ENCODE measurements around the gene MGAT5B. TPM values are rescaled to one million over a fixed set of nuclear protein-coding genes. Genes with fewer than 3 reads are reported as not detected.

The MGAT5B gene
- total and polyA plus RNA-seq, 2 experiments from 2014 or later = 1.6 to 10.0 TPM

- no peak for TF ChIP-seq STAT1 (IDR thresholded peaks at IDR 0.05; ENCODE audit: unreplicated experiment)
- TF ChIP-seq ZNF114 (CRISPR knock-in tag; IDR thresholded peaks at IDR 0.05) = no peak
- TF ChIP-seq, protein P1, sequence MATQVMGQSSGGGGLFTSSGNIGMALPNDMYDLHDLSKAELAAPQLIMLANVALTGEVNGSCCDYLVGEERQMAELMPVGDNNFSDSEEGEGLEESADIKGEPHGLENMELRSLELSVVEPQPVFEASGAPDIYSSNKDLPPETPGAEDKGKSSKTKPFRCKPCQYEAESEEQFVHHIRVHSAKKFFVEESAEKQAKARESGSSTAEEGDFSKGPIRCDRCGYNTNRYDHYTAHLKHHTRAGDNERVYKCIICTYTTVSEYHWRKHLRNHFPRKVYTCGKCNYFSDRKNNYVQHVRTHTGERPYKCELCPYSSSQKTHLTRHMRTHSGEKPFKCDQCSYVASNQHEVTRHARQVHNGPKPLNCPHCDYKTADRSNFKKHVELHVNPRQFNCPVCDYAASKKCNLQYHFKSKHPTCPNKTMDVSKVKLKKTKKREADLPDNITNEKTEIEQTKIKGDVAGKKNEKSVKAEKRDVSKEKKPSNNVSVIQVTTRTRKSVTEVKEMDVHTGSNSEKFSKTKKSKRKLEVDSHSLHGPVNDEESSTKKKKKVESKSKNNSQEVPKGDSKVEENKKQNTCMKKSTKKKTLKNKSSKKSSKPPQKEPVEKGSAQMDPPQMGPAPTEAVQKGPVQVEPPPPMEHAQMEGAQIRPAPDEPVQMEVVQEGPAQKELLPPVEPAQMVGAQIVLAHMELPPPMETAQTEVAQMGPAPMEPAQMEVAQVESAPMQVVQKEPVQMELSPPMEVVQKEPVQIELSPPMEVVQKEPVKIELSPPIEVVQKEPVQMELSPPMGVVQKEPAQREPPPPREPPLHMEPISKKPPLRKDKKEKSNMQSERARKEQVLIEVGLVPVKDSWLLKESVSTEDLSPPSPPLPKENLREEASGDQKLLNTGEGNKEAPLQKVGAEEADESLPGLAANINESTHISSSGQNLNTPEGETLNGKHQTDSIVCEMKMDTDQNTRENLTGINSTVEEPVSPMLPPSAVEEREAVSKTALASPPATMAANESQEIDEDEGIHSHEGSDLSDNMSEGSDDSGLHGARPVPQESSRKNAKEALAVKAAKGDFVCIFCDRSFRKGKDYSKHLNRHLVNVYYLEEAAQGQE (IDR thresholded peaks at IDR 0.05; ENCODE audit: unreplicated experiment) = no peak
- TF ChIP-seq ZNF331 (CRISPR knock-in tag; IDR thresholded peaks at IDR 0.05; ENCODE audit: low read depth) = no peak
- no peak for TF ChIP-seq JUNB (IDR thresholded peaks at IDR 0.05; ENCODE audit: unreplicated experiment)
- TF ChIP-seq CREB1 (CRISPR knock-in tag; IDR thresholded peaks at IDR 0.05; ENCODE audit: low read depth) = no peak
- no peak for TF ChIP-seq POLR2AphosphoS5 (IDR thresholded peaks at IDR 0.05; ENCODE audit: low read depth)
- TF ChIP-seq CTCF (conservative IDR thresholded peaks at IDR 0.05; ENCODE audit: low read depth in 2 of 2) = no peak
- no peak for TF ChIP-seq ZNF462 (CRISPR knock-in tag; IDR thresholded peaks at IDR 0.05)
- TF ChIP-seq NANOG (IDR thresholded peaks at IDR 0.05; ENCODE audit: borderline replicate concordance) = no peak
- TF ChIP-seq EZH2 (IDR thresholded peaks at IDR 0.05; ENCODE audit: low read depth, unreplicated experiment) = no peak
- TF ChIP-seq ETS1 (IDR thresholded peaks at IDR 0.05) = no peak
- TF ChIP-seq EZH2phosphoT487 (IDR thresholded peaks at IDR 0.05; ENCODE audit: unreplicated experiment) = no peak
- no peaks in the 10 kb centered on the region for H3K36me3 ChIP-seq (ENCODE audit: insufficient read depth)
- H3K9me2 ChIP-seq (ENCODE audit: insufficient read depth) = no peaks in the 10 kb centered on the region
- Mint-ChIP-seq H3K27me3 (ENCODE audit: insufficient read depth, low read depth, poor library complexity) (peaks cover 11% of the 10 kb centered on the region), H3K36me3 (ENCODE audit: low read depth) (no peaks in the 10 kb centered on the region), H3K4me1 (peaks cover 4% of the 10 kb centered on the region; the same call in 2 of the 3 replicates), H3K27ac (no peak overlapping the region), H3K4me3 (no peak overlapping the region), H3K9me3 (peaks cover 4% of the 10 kb centered on the region; the same call in 2 of the 3 replicates)
- no peaks in the 10 kb centered on the region; the same call in 1 of the 2 replicates for H4K20me1 ChIP-seq (replicated peaks; ENCODE audit: insufficient read depth)
- no peaks in the 10 kb centered on the region for H3K27me3 ChIP-seq (ENCODE audit: insufficient read depth)
- ATAC-seq (no peak), DNase-seq (ENCODE audit: low spot score) (no peak)
- 0 out of 2 replicates have a peak, but pooled peaks cover 2% of the 10 kb centered on the region for H3F3A ChIP-seq (replicated peaks; ENCODE audit: low read depth)
- no peaks in the 10 kb centered on the region for H3K79me2 ChIP-seq (replicated peaks; ENCODE audit: insufficient read depth)
- H3K4me3 ChIP-seq = no peak overlapping the region
- H3K4me2 ChIP-seq = no peak overlapping the region
- no peaks in the 10 kb centered on the region for H3K4me1 ChIP-seq (ENCODE audit: insufficient read depth)
- no peak overlapping the region for H3K27ac ChIP-seq (ENCODE audit: low read depth)
- no peak overlapping the region for H2AFZ ChIP-seq
These were observed 59.4 kb downstream of the MGAT5B start for GRCh38 chr17:76927577-76927976.
